ENCODE data around the gene GALNT10.

GALNT10 gene

DNA sequence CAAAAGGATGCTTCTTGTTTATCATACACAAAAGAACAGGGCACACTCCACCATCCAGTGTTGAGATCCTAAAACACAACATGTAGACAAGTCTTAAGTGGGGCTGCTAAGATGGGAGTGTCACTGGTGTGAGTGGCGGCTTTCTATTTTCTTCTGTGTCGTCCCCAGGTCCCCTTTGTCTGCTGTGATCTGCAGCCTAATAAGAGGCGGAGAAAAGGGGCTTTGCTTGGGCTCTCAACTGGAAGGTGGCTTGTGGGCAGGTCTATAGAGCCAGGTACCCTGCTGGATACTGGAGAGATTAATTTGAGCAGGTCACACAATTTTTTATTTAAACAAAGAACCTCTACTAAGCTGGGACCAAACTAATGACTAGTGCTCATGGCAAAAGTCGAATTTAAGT is 129.2 kb downstream of the GALNT10 start:
- TF ChIP-seq, protein P1, sequence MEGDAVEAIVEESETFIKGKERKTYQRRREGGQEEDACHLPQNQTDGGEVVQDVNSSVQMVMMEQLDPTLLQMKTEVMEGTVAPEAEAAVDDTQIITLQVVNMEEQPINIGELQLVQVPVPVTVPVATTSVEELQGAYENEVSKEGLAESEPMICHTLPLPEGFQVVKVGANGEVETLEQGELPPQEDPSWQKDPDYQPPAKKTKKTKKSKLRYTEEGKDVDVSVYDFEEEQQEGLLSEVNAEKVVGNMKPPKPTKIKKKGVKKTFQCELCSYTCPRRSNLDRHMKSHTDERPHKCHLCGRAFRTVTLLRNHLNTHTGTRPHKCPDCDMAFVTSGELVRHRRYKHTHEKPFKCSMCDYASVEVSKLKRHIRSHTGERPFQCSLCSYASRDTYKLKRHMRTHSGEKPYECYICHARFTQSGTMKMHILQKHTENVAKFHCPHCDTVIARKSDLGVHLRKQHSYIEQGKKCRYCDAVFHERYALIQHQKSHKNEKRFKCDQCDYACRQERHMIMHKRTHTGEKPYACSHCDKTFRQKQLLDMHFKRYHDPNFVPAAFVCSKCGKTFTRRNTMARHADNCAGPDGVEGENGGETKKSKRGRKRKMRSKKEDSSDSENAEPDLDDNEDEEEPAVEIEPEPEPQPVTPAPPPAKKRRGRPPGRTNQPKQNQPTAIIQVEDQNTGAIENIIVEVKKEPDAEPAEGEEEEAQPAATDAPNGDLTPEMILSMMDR (IDR thresholded peaks at IDR 0.05; ENCODE audit: low read depth, low read length) = no peak
- no peak for DNase-seq (ENCODE audit: low read depth in 2 of 2)
- H3K4me3 ChIP-seq (replicated peaks in 1 of 2; ENCODE audit: low read depth in 2 of 2, low read length in 2 of 2) = no peak overlapping the region

DNA sequence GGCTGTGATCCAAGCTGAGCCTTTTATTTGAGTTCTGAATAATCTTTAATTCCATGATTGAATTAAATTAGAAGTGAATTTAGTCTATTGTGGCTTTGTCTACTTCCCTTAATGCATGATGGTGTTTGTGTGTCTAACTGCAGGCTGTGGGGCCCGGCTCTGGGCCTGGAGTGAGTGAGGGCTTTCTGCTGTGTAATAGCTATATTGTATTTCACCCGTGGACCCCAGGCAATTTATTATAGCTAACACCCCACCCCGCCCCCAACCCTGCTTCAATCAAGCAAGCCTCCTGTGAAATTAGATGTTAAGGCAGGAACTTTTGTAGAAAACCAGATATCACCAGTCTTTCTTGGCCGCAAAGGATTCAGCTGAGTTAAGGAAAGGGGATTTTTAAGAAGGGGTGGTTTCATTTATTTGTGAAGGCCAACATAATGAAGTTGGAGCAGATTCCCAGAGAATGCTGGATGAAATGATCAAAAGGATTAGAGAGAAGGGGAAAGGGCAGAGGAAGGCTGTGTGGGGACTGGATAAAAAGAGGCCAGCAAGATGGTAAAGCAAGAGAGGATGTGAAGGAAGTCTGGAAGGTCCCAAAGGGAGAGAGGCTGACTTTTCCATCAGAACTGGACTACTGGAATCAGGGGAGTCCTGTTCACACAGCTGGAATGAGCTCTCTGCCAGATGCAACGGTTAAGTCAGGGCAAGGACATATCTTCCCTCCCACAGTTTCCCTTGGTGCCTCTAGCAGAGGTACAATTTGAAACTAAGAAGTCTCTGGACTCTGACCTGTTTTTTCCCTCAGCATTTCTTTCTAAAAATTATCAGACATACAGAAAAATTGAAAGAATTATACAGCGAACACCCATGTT is 129.9 kb downstream of the GALNT10 start:
- TF ChIP-seq, protein P1 (IDR thresholded peaks at IDR 0.05; ENCODE audit: low read depth, low read length) = no peak
- peak; percentile 22 to 59 for DNase-seq (ENCODE audit: low read depth in 2 of 2)
- H3K4me3 ChIP-seq (replicated peaks in 1 of 2; ENCODE audit: low read depth in 2 of 2, low read length in 2 of 2) = no peak overlapping the region

DNA sequence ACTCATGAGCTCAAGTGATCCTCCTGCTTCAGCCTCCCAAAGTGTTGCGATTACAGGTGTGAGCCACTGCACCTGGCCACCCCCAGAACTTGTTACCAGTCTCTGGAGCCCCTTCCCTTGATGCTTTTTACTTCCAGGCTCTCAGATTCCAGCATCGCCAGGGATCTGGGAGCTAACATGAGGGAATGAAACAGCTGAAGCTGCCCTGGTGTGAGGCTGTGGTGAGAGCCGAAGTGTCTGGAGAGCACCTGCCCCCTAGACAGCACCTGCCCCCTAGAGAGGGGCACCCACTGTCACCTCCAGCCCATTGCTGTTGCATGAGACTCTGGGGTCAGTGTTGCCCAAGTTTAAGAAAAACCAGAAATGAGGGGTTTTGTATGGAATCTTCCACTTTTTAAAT is 131.0 kb downstream of the GALNT10 start:
- DNase-seq (ENCODE audit: low read depth in 2 of 2) = no peak
- TF ChIP-seq, protein P1 (IDR thresholded peaks at IDR 0.05; ENCODE audit: low read depth, low read length) = no peak
- no peak overlapping the region for H3K4me3 ChIP-seq (replicated peaks in 1 of 2; ENCODE audit: low read depth in 2 of 2, low read length in 2 of 2)

DNA sequence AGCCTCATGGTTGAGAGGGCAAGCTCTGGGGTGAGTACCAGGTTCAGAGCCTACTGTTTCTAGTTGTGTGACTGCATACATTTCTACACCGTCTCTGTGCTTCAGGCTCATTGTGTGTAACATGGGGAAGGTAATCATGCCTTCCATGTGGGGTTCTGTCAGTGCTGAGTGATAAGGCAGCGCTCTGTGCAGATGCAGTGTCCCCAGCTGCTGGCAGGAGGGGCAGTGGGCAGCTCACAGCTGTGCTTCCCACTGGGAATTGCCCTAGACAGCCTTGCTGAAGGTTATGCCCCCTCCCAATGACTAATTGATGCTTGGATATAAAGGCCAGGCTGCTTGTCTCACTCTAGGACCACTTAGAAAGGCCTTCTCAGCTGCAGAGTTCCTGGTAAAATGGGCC is 133.5 kb downstream of the GALNT10 start:
- TF ChIP-seq, protein P1 (IDR thresholded peaks at IDR 0.05; ENCODE audit: low read depth, low read length) = no peak
- no peak for DNase-seq (ENCODE audit: low read depth in 2 of 2)
- H3K4me3 ChIP-seq (replicated peaks in 1 of 2; ENCODE audit: low read depth in 2 of 2, low read length in 2 of 2) = no peak overlapping the region

DNA sequence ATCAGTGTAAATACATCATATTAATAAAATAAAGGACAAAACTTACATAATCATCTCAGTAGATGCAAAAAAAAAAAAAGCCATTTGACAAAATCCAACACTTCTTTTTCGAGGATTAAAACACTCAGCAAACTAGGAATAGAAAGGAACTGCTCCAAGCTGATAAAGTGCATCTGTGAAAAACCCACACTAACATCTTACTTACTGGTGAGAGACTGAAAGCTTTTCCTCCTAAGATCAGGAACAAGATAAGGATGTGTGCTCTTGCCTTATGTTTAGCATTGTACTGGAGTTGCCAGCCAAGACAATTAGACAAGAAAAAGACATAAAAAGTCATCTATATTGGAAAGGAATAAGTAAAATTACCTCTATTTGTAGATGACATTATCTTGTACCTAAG is 135.0 kb downstream of the GALNT10 start:
- TF ChIP-seq, protein P1 (IDR thresholded peaks at IDR 0.05; ENCODE audit: low read depth, low read length) = no peak
- DNase-seq (ENCODE audit: low read depth in 2 of 2) = no peak
- no peak overlapping the region for H3K4me3 ChIP-seq (replicated peaks in 1 of 2; ENCODE audit: low read depth in 2 of 2, low read length in 2 of 2)

DNA sequence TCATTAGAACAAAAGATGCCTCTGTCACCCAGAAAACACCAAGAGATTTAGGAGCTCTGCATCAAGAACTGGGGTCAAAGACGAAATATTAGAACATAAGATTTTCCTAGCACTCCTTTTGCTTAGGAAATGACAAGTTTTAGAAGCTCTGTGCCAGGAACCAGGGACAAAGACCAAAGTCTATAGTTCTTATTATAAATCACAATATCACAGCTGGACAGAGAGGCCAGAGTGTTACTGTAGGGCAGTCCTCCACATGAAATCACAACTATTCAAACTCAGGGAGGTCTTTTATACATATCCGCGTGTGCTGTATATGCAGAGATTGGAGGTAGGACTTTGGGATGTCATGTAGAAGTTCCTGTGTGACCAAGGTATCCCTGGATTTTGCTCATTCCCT is 138.5 kb downstream of the GALNT10 start:
- TF ChIP-seq, protein P1 (IDR thresholded peaks at IDR 0.05; ENCODE audit: low read depth, low read length) = no peak
- no peak for DNase-seq (ENCODE audit: low read depth in 2 of 2)
- no peak overlapping the region for H3K4me3 ChIP-seq (replicated peaks in 1 of 2; ENCODE audit: low read depth in 2 of 2, low read length in 2 of 2)

Measured in cardiac fibroblast (primary cell).